ENCODE results near the gene RPS3. TPM values are rescaled to one million over a fixed set of nuclear protein-coding genes. Genes with fewer than 3 reads are reported as not detected.

The RPS3 gene
- total RNA-seq, 3 donors from 2014 or later: 1,024 to 2,406 (median 1,978) TPM

- Histone ChIP-seq H3K9me3 (no peaks in the 10 kb centered on the region), H3K27ac (peak overlapping the region in 1 of 2 donors; percentile 17), H3K4me1 (no peaks in the 10 kb centered on the region), H3K27me3 (no peaks in the 10 kb centered on the region), H3K36me3 (no peaks in the 10 kb centered on the region), H3K4me3 (no peak overlapping the region)
- TF ChIP-seq POLR2AphosphoS5 (IDR thresholded peaks at IDR 0.05) (no peak), CTCF (IDR thresholded peaks at IDR 0.05) (no peak), POLR2A (IDR thresholded peaks at IDR 0.05) (no peak)
- no peak for DNase-seq (ENCODE audit: low spot score in 2 of 2)
- intact Hi-C loops (cut with DNase I; ENCODE audit: low total_unique reads): no loop called here
Observed at GRCh38 chr11:75420224-75421034, 21.1 kb downstream of the RPS3 start.

GRCh38 chr11:75421035-75421602 is 21.8 kb downstream of the RPS3 start:
- peak overlapping the region; percentile 3 to 8 for H3K27ac ChIP-seq
- H3K4me3 ChIP-seq: no peak overlapping the region
- no peaks in the 10 kb centered on the region for H3K4me1 ChIP-seq

GRCh38 chr11:75421902-75422247 is 22.6 kb downstream of the RPS3 start:
- Histone ChIP-seq H3K4me1 (no peaks in the 10 kb centered on the region), H3K9me3 (no peaks in the 10 kb centered on the region), H3K36me3 (no peaks in the 10 kb centered on the region), H3K27me3 (no peaks in the 10 kb centered on the region), H3K4me3 (no peak overlapping the region), H3K27ac (no peak overlapping the region)
- TF ChIP-seq POLR2AphosphoS5 (IDR thresholded peaks at IDR 0.05): no peak
- no peak for TF ChIP-seq POLR2A (IDR thresholded peaks at IDR 0.05)
- no peak for TF ChIP-seq CTCF (IDR thresholded peaks at IDR 0.05)
- intact Hi-C loops (cut with DNase I; ENCODE audit: low total_unique reads): no loop called here
- no peak for DNase-seq (ENCODE audit: low spot score in 2 of 2)

More at GRCh38 chr11:75421035-75421602, 21.8 kb downstream of the RPS3 start:
- intact Hi-C loops (cut with DNase I; ENCODE audit: low total_unique reads): no loop called here
- Histone ChIP-seq H3K27me3 (no peaks in the 10 kb centered on the region), H3K9me3 (no peaks in the 10 kb centered on the region), H3K36me3 (no peaks in the 10 kb centered on the region)
- no peak for DNase-seq (ENCODE audit: low spot score in 2 of 2)
- no peak for TF ChIP-seq POLR2AphosphoS5 (IDR thresholded peaks at IDR 0.05)
- TF ChIP-seq CTCF (IDR thresholded peaks at IDR 0.05): no peak
- TF ChIP-seq POLR2A (IDR thresholded peaks at IDR 0.05): no peak

GRCh38 chr11:75422248-75423231 is 23.2 kb downstream of the RPS3 start:
- Histone ChIP-seq H3K4me3 (no peak overlapping the region), H3K27me3 (no peaks in the 10 kb centered on the region), H3K9me3 (no peaks in the 10 kb centered on the region), H3K4me1 (no peaks in the 10 kb centered on the region), H3K36me3 (no peaks in the 10 kb centered on the region), H3K27ac (no peak overlapping the region)
- intact Hi-C loops (cut with DNase I; ENCODE audit: low total_unique reads): no loop called here
- no peak for TF ChIP-seq POLR2A (IDR thresholded peaks at IDR 0.05)
- peak in 1 of 2 donors; percentile 67 for DNase-seq (ENCODE audit: low spot score in 2 of 2)

- no peak overlapping the region for H3K4me3 ChIP-seq
- H3K36me3 ChIP-seq: no peaks in the 10 kb centered on the region
- TF ChIP-seq POLR2A (IDR thresholded peaks at IDR 0.05) (no peak), CTCF (IDR thresholded peaks at IDR 0.05) (no peak), POLR2AphosphoS5 (IDR thresholded peaks at IDR 0.05) (no peak)
- H3K9me3 ChIP-seq: no peaks in the 10 kb centered on the region
- intact Hi-C loops (cut with DNase I; ENCODE audit: low total_unique reads): no loop called here
- no peak for DNase-seq (ENCODE audit: low spot score in 2 of 2)
- no peaks in the 10 kb centered on the region for H3K27me3 ChIP-seq
- H3K27ac ChIP-seq: no peak overlapping the region
- no peaks in the 10 kb centered on the region for H3K4me1 ChIP-seq
Observed at GRCh38 chr11:75423721-75424120, 24.4 kb downstream of the RPS3 start.

Data from breast epithelium (tissue), 4 donors.